MM.1S (cell line): Measurements from ENCODE around the gene LHFPL2.

Experiments
- EZH2 ChIP-seq: fragments of 300-600 bp; sonication (generic); optimal IDR thresholded peaks from 2 replicates; pipeline ENCODE3; 2017; ENCODE audit warnings: low read depth, mild to moderate bottlenecking, antibody characterized with exemption, low read length, mixed read lengths
- EZH2phosphoT487 ChIP-seq: fragments of 300-600 bp; sonication (generic); IDR thresholded peaks from 2 replicates; pipeline ENCODE4 v1.6.1; 2018; ENCODE audit warnings: antibody characterized with exemption, low read length
- TF ChIP-seq, protein P1 (sequence below): fragments of 300-600 bp; sonication (generic); IDR thresholded peaks from 2 replicates; pipeline ENCODE4 v1.5.1; 2016; ENCODE audit warnings: antibody characterized with exemption, low read length, mixed read lengths

DNA sequence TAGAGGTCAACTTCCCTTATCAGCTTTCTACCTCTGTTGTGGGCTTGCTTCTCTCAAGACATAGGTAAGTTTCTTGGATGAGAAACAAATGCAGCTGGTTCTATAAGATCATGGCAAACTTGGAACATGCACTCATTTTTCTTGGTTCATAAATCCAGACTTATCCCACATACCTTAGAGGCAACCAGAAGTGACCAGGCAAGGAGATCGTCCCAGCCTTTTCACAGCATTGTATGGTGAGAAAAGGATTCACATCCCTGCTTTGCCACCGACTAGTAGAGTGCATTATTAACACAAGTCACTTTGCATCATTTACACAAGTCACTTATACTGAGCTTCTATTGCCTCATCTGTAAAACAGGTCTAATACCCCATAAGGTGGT is 35.4 kb downstream of the LHFPL2 start:
- TF ChIP-seq, protein P1, sequence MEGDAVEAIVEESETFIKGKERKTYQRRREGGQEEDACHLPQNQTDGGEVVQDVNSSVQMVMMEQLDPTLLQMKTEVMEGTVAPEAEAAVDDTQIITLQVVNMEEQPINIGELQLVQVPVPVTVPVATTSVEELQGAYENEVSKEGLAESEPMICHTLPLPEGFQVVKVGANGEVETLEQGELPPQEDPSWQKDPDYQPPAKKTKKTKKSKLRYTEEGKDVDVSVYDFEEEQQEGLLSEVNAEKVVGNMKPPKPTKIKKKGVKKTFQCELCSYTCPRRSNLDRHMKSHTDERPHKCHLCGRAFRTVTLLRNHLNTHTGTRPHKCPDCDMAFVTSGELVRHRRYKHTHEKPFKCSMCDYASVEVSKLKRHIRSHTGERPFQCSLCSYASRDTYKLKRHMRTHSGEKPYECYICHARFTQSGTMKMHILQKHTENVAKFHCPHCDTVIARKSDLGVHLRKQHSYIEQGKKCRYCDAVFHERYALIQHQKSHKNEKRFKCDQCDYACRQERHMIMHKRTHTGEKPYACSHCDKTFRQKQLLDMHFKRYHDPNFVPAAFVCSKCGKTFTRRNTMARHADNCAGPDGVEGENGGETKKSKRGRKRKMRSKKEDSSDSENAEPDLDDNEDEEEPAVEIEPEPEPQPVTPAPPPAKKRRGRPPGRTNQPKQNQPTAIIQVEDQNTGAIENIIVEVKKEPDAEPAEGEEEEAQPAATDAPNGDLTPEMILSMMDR = no peak
- TF ChIP-seq EZH2 (no peak), EZH2phosphoT487 (no peak)
